HepG2 (cell line): ENCODE results near the gene CPAMD8. TPM values are rescaled to one million over a fixed set of nuclear protein-coding genes. Genes with fewer than 3 reads are reported as not detected.
A peak's percentile ranks its signal among the peaks of the same experiment; 100 is the strongest.

Experiments
- FOXK2 ChIP-seq: fragments of 450-650 bp; IDR thresholded peaks from 2 replicates; pipeline ENCODE4 v1.6.1; 2016
- GPBP1L1 ChIP-seq: sonication (generic); formaldehyde crosslinking; IDR thresholded peaks from 2 replicates; pipeline ENCODE4 v1.5.0; 2020; ENCODE audit warnings: mild to moderate bottlenecking, missing genetic modification reagents
- HOXA3 ChIP-seq: sonication (generic); formaldehyde crosslinking; IDR thresholded peaks from 2 replicates; pipeline ENCODE4 v1.5.0; 2020; ENCODE audit warnings: missing genetic modification reagents
- IKZF1 ChIP-seq: fragments of 450-650 bp; IDR thresholded peaks from 2 replicates; pipeline ENCODE4 v1.7.1; 2016
- JUN ChIP-seq: sonication (generic); formaldehyde crosslinking; IDR thresholded peaks from 2 replicates; pipeline ENCODE4 v1.4.0; 2020; ENCODE audit warnings: mild to moderate bottlenecking, missing genetic modification reagents
- KDM6A ChIP-seq: IDR thresholded peaks from 2 replicates; pipeline ENCODE4 v1.6.1; 2016; ENCODE audit warnings: low read depth
- KLF11 ChIP-seq: IDR thresholded peaks from 2 replicates; pipeline ENCODE4 v1.6.1; 2016; ENCODE audit warnings: missing compliant biosample characterization
- NFKBIZ ChIP-seq: IDR thresholded peaks from 2 replicates; pipeline ENCODE4 v1.6.1; 2018; ENCODE audit warnings: missing genetic modification reagents, missing compliant biosample characterization
- RFX5 ChIP-seq: IDR thresholded peaks from 2 replicates; pipeline ENCODE4 v1.6.1; 2011; ENCODE audit warnings: low read depth, low read length, improper control_type of control experiment
- SAP130 ChIP-seq: IDR thresholded peaks from 2 replicates; pipeline ENCODE4 v1.6.1; 2016; ENCODE audit warnings: low read depth
- ZBED4 ChIP-seq: sonication (generic); formaldehyde crosslinking; IDR thresholded peaks from 2 replicates; pipeline ENCODE4 v1.4.0; 2020; ENCODE audit warnings: missing genetic modification reagents, borderline replicate concordance
- ZBTB2 ChIP-seq: sonication (generic); formaldehyde crosslinking; IDR thresholded peaks from 2 replicates; pipeline ENCODE4 v1.8.0; 2022; ENCODE audit warnings: low read depth, missing genetic modification reagents
- ZBTB4 ChIP-seq: sonication (generic); formaldehyde crosslinking; IDR thresholded peaks from 2 replicates; pipeline ENCODE4 v1.4.0; 2020; ENCODE audit warnings: missing genetic modification reagents, mild to moderate bottlenecking, borderline replicate concordance
- ZBTB49 ChIP-seq: sonication (generic); formaldehyde crosslinking; IDR thresholded peaks from 2 replicates; pipeline ENCODE4 v1.4.0; 2020; ENCODE audit warnings: missing genetic modification reagents, borderline replicate concordance
- ZBTB8A ChIP-seq: sonication (generic); formaldehyde crosslinking; IDR thresholded peaks from 2 replicates; pipeline ENCODE4 v1.4.0; 2020; ENCODE audit warnings: mild to moderate bottlenecking, low read depth, missing genetic modification reagents, borderline replicate concordance
- ZFYVE20 ChIP-seq: sonication (generic); formaldehyde crosslinking; IDR thresholded peaks from 2 replicates; pipeline ENCODE4 v1.8.0; 2023; ENCODE audit warnings: low read depth, mild to moderate bottlenecking, moderate library complexity, missing genetic modification reagents, borderline replicate concordance
- ZNF335 ChIP-seq: sonication (generic); formaldehyde crosslinking; IDR thresholded peaks from 2 replicates; pipeline ENCODE4 v1.4.0; 2020; ENCODE audit warnings: missing genetic modification reagents
- polyA plus RNA-seq, 8 experiments: library from polyadenylated mRNA; depleted of rRNA in 3 of 8; stranded (reverse) in 7 of 8; unstranded in 1 of 8; fragments of >200 nt; fragmentation: Illumina TruSeq in 4 of 8; extraction: Trizol in 4 of 8; gene quantifications; 2 replicates each; pipeline versions ENCODE4 v1.2.1 to v1.2.3, GENCODE V29; 2011 to 2016; ENCODE audit warnings: low read depth in 4 of 8, missing spikeins in 1 of 8, mixed read lengths in 1 of 8; ENCODE audit not compliant: insufficient read depth in 1 of 8
- total RNA-seq, 5 experiments: library from RNA; depleted of rRNA; stranded (reverse); fragments of >200 nt; fragmentation: Illumina TruSeq; extraction: Trizol; gene quantifications; 2 replicates each; pipeline ENCODE4 v1.2.3, GENCODE V29; 2016; ENCODE audit warnings: low read depth in 1 of 5

CPAMD8 gene
- total and polyA plus RNA-seq, 2 of the 13 experiments (the other 11 are each of a cell fraction or from before 2014, with no cell fraction given), result 0.29 to 0.34 TPM

- TF ChIP-seq ZBTB4 (CRISPR knock-in tag) (peak; percentile 36; the same call in 1 of the 2 replicates), HOXA3 (peak; percentile 75; the same call in 1 of the 2 replicates), ZFYVE20 (CRISPR knock-in tag) (no peak), KDM6A (no peak), ZBTB8A (CRISPR knock-in tag) (no peak), ZNF335 (CRISPR knock-in tag) (peak; percentile 63; the same call in 1 of the 2 replicates), KLF11 (CRISPR knock-in tag) (no peak), RFX5 (0 out of 2 replicates have a peak, but pooled peaks have one; percentile 41), NFKBIZ (CRISPR knock-in tag) (no peak), ZBTB2 (no peak), SAP130 (CRISPR knock-in tag) (peak; percentile 98), IKZF1 (no peak), FOXK2 (peak; percentile 98), ZBTB49 (no peak), GPBP1L1 (CRISPR knock-in tag) (no peak), JUN (CRISPR knock-in tag) (peak; percentile 31; the same call in 1 of the 2 replicates), ZBED4 (CRISPR knock-in tag) (peak; percentile 29; the same call in 1 of the 2 replicates)
These were observed 48.6 kb upstream of the CPAMD8 start, which contains the start of the genes HAUS8 and MYO9B (continued) for GRCh38 chr19:17075035-17075863.
